Smooth muscle cell (in vitro differentiated cells): ENCODE data around the gene RNU6-9. TPM values are rescaled to one million over a fixed set of nuclear protein-coding genes. Genes with fewer than 3 reads are reported as not detected.

Experiments used
- DNase-seq: peaks from one replicate; lab custom pipeline; 2025; ENCODE audit not compliant: unreplicated experiment; lab: John Stamatoyannopoulos, UW
- H2AFZ ChIP-seq: fragments of 200-600 bp; sonication (generic); 2 replicates; pipeline ENCODE4 v1.6.0; 2016; ENCODE audit warnings: antibody characterized with exemption, low read depth, mild to moderate bottlenecking
- H3F3A ChIP-seq: fragments of 200-600 bp; sonication (generic); 2 replicates; pipeline ENCODE4 v1.6.0; 2017; ENCODE audit warnings: antibody characterized with exemption, low read depth
- H3K27ac ChIP-seq: fragments of 200-600 bp; sonication (generic); 2 replicates; pipeline ENCODE4 v1.5.1; 2016; ENCODE audit warnings: low read depth, mild to moderate bottlenecking
- H3K27me3 ChIP-seq: fragments of 200-600 bp; sonication (generic); 2 replicates; pipeline ENCODE4 v1.6.1; 2016; ENCODE audit warnings: low read depth, mild to moderate bottlenecking
- H3K36me3 ChIP-seq: fragments of 200-600 bp; sonication (generic); 2 replicates; pipeline ENCODE4 v1.5.1; 2016; ENCODE audit warnings: low read depth
- H3K4me1 ChIP-seq: fragments of 200-600 bp; sonication (generic); 2 replicates; pipeline ENCODE4 v1.5.1; 2016; ENCODE audit warnings: low read depth
- H3K4me2 ChIP-seq: fragments of 200-600 bp; sonication (generic); 2 replicates; pipeline ENCODE4 v1.6.0; 2016; ENCODE audit warnings: mild to moderate bottlenecking
- H3K4me3 ChIP-seq: fragments of 200-600 bp; sonication (generic); 2 replicates; pipeline ENCODE4 v1.5.1; 2016; ENCODE audit warnings: mild to moderate bottlenecking
- H3K79me2 ChIP-seq: fragments of 200-600 bp; sonication (generic); 2 replicates; pipeline ENCODE4 v1.6.0; 2016; ENCODE audit warnings: low read depth, mild to moderate bottlenecking
- H3K9ac ChIP-seq: fragments of 200-600 bp; sonication (generic); 2 replicates; pipeline ENCODE4 v1.6.0; 2016; ENCODE audit warnings: low read depth
- H3K9me3 ChIP-seq: fragments of 200-600 bp; sonication (generic); replicated peaks from 2 replicates; pipeline ENCODE4 v1.5.1; 2016; ENCODE audit warnings: low read depth
- H4K20me1 ChIP-seq: fragments of 200-600 bp; sonication (generic); 2 replicates; pipeline ENCODE4 v1.6.0; 2016; ENCODE audit warnings: low read depth
- CTCF ChIP-seq: fragments of 200-600 bp; sonication (generic); IDR thresholded peaks from 2 replicates; pipeline ENCODE4 v1.5.1; 2017; ENCODE audit warnings: borderline replicate concordance, mild to moderate bottlenecking, antibody characterized with exemption; ENCODE audit not compliant: insufficient read depth, poor library complexity, severe bottlenecking
- WGBS: methylation state at CpG from one replicate; pipeline ENCODE4 v1.1.7; 2016; ENCODE audit warnings: low lambda C conversion rate; 5-methylcytosine and 5-hydroxymethylcytosine counted together
- polyA plus RNA-seq: library from polyadenylated mRNA; unstranded; fragments of >200 nt; fragmentation: Nextera tagmentation; extraction: Ambion mirVana; gene quantifications from 2 replicates; pipeline ENCODE4 v1.2.1, GENCODE V29; 2016
- total RNA-seq: library from RNA; depleted of rRNA; stranded (reverse); fragments of >200 nt; gene quantifications from 2 replicates; pipeline ENCODE4 v1.2.3, GENCODE V29; 2014

RNU6-9 gene
- total and polyA plus RNA-seq, 2 experiments from 2014 or later, result not detected

GRCh38 chr19:934197-934840 lies 41.0 kb downstream of the RNU6-9 start:
- Histone ChIP-seq H3K9ac (no peak overlapping the region), H3K79me2 (peaks cover 100% of the 10 kb centered on the region), H3K27ac (peak overlapping the region; percentile 85), H3K9me3 (no peaks in the 10 kb centered on the region), H3K27me3 (no peaks in the 10 kb centered on the region), H3K4me3 (no peak overlapping the region), H2AFZ (no peak overlapping the region), H4K20me1 (peaks cover 84% of the 10 kb centered on the region), H3F3A (peaks cover 24% of the 10 kb centered on the region), H3K4me1 (peaks cover 11% of the 10 kb centered on the region), H3K36me3 (no peaks in the 10 kb centered on the region), H3K4me2 (peak overlapping the region; percentile 68)
- no peak for DNase-seq
- WGBS, result 96% methylated on average over 26 of the region's 29 CpGs
- TF ChIP-seq CTCF, result no peak

- Histone ChIP-seq H3K9ac (no peak overlapping the region), H3K79me2 (peaks cover 100% of the 10 kb centered on the region), H3K27me3 (no peaks in the 10 kb centered on the region), H3K4me3 (no peak overlapping the region), H3K36me3 (no peaks in the 10 kb centered on the region), H3K27ac (peak overlapping the region; percentile 32), H3K4me2 (no peak overlapping the region), H3F3A (peaks cover 24% of the 10 kb centered on the region), H3K4me1 (peaks cover 11% of the 10 kb centered on the region), H3K9me3 (no peaks in the 10 kb centered on the region), H4K20me1 (peaks cover 85% of the 10 kb centered on the region), H2AFZ (no peak overlapping the region)
- WGBS, result 81% methylated on average over 31 of the region's 31 CpGs
- no peak for DNase-seq
- TF ChIP-seq CTCF, result no peak
Measured at GRCh38 chr19:934865-935479, 41.7 kb downstream of the RNU6-9 start.

GRCh38 chr19:936175-936546 lies 42.9 kb downstream of the RNU6-9 start:
- Histone ChIP-seq H2AFZ (no peak overlapping the region), H3K27me3 (no peaks in the 10 kb centered on the region), H3K27ac (no peak overlapping the region), H3K4me3 (no peak overlapping the region), H3K36me3 (no peaks in the 10 kb centered on the region), H3F3A (peaks cover 19% of the 10 kb centered on the region), H3K4me2 (no peak overlapping the region), H3K79me2 (peaks cover 100% of the 10 kb centered on the region), H3K4me1 (peaks cover 11% of the 10 kb centered on the region), H4K20me1 (peaks cover 86% of the 10 kb centered on the region), H3K9ac (no peak overlapping the region), H3K9me3 (no peaks in the 10 kb centered on the region)
- over 99% methylated on average over 10 of the region's 10 CpGs for WGBS
- no peak for DNase-seq
- no peak for TF ChIP-seq CTCF
